HepG2 (cell line): ENCODE results near the gene USF2. TPM values are rescaled to one million over a fixed set of nuclear protein-coding genes. Genes with fewer than 3 reads are reported as not detected.

Source experiments
- CCDC6 ChIP-seq: sonication (generic); formaldehyde crosslinking; IDR thresholded peaks from 2 replicates; pipeline ENCODE4 v1.8.1; 2022; ENCODE audit warnings: mild to moderate bottlenecking, missing genetic modification reagents, moderate library complexity
- KLF13 ChIP-seq: sonication (generic); formaldehyde crosslinking; IDR thresholded peaks from 2 replicates; pipeline ENCODE4 v1.4.0; 2020; ENCODE audit warnings: mild to moderate bottlenecking, missing genetic modification reagents
- MEF2D ChIP-seq: sonication (generic); formaldehyde crosslinking; IDR thresholded peaks from 2 replicates; pipeline ENCODE4 v1.5.1; 2020; ENCODE audit warnings: mild to moderate bottlenecking, missing genetic modification reagents
- MTF1 ChIP-seq: sonication (generic); formaldehyde crosslinking; IDR thresholded peaks from 2 replicates; pipeline ENCODE4 v1.5.0; 2020; ENCODE audit warnings: missing genetic modification reagents
- MTF2 ChIP-seq: sonication (generic); formaldehyde crosslinking; IDR thresholded peaks from 2 replicates; pipeline ENCODE4 v1.5.0; 2020; ENCODE audit warnings: missing genetic modification reagents, borderline replicate concordance
- MXI1 ChIP-seq: IDR thresholded peaks from 3 replicates; pipeline ENCODE4 v1.6.1; 2012; ENCODE audit warnings: low read depth, low read length, inconsistent platforms, borderline replicate concordance
- NBN ChIP-seq: fragments of 450-650 bp; conservative IDR thresholded peaks from 2 replicates; pipeline ENCODE4 v1.6.1; 2017
- U2AF1 ChIP-seq: fragments of 200-400 bp; formaldehyde crosslinking; optimal IDR thresholded peaks from 2 replicates; pipeline ENCODE3; 2017; ENCODE audit warnings: mild to moderate bottlenecking, low read depth, low read length
- polyA plus RNA-seq, 8 experiments: library from polyadenylated mRNA; depleted of rRNA in 3 of 8; stranded (reverse) in 7 of 8; unstranded in 1 of 8; fragments of >200 nt; fragmentation: Illumina TruSeq in 4 of 8; extraction: Trizol in 4 of 8; gene quantifications; 2 replicates each; pipeline versions ENCODE4 v1.2.1 to v1.2.3, GENCODE V29; 2011 to 2016; ENCODE audit warnings: low read depth in 4 of 8, missing spikeins in 1 of 8, mixed read lengths in 1 of 8; ENCODE audit not compliant: insufficient read depth in 1 of 8
- total RNA-seq, 5 experiments: library from RNA; depleted of rRNA; stranded (reverse); fragments of >200 nt; fragmentation: Illumina TruSeq; extraction: Trizol; gene quantifications; 2 replicates each; pipeline ENCODE4 v1.2.3, GENCODE V29; 2016; ENCODE audit warnings: low read depth in 1 of 5
- TF ChIP-seq, protein P1 (sequence below): sonication (generic); formaldehyde crosslinking; IDR thresholded peaks from 2 replicates; pipeline ENCODE4 v1.4.0; 2020; ENCODE audit warnings: missing genetic modification reagents
- TF ChIP-seq, protein P2 (sequence below): sonication (generic); formaldehyde crosslinking; IDR thresholded peaks from 2 replicates; pipeline ENCODE4 v1.5.0; 2020; ENCODE audit warnings: mild to moderate bottlenecking, missing genetic modification reagents, moderate library complexity
- TF ChIP-seq, protein P3 (sequence below): sonication (generic); formaldehyde crosslinking; IDR thresholded peaks from 2 replicates; pipeline ENCODE4 v1.8.0; 2022; ENCODE audit warnings: low read depth, missing genetic modification reagents
- TF ChIP-seq, protein P4 (sequence below): sonication (generic); formaldehyde crosslinking; IDR thresholded peaks from 2 replicates; pipeline ENCODE4 v1.9.0; 2022; ENCODE audit warnings: low read depth, missing genetic modification reagents
- TF ChIP-seq, protein P5 (sequence below): IDR thresholded peaks from 2 replicates; pipeline ENCODE4 v1.6.1; 2016; ENCODE audit warnings: missing compliant biosample characterization, missing genetic modification reagents, borderline replicate concordance
- TF ChIP-seq, protein P6 (sequence below): IDR thresholded peaks from 2 replicates; pipeline ENCODE4 v1.6.1; 2016; ENCODE audit warnings: missing compliant biosample characterization, missing genetic modification reagents, borderline replicate concordance

The USF2 gene
- total and polyA plus RNA-seq, 2 of the 13 experiments (the other 11 are each of a cell fraction or from before 2014, with no cell fraction given) = 54.9 to 106 TPM

DNA sequence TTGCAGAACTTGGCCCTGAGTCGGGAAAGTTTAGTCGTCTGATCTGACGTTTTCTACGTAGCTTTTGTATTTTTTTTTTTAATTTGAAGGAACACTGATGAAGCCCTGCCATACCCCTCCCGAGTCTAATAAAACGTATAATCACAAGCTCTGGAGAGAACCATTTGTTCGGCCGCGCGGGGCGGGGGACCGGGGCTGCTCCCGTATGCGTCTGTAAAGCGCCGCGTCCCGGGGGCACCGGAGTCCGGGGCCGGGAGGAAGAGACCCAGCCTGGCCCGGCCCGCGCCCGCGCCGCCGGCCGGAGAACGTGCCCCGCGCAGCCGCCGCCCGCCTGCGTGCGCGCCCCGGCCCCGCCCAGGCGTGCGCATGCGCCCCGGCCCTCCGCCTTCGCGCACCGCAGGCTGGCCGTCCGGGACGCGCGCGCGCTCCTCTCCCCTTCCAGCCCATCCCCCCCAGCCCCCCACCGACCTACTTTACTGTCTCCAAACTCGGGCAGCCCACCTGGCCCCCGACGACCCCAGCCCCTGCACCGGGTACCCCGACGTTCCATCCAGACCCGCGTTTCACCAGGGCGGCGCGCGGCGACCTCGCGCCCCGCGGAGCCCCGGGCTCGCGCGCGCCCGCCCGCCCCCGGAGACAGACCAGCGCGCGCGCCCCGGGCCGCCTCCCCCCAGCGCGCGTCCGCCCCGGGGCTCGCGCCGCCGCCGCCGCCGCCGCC lies 785 bp upstream of the USF2 start (continued):
- TF ChIP-seq, protein P1, sequence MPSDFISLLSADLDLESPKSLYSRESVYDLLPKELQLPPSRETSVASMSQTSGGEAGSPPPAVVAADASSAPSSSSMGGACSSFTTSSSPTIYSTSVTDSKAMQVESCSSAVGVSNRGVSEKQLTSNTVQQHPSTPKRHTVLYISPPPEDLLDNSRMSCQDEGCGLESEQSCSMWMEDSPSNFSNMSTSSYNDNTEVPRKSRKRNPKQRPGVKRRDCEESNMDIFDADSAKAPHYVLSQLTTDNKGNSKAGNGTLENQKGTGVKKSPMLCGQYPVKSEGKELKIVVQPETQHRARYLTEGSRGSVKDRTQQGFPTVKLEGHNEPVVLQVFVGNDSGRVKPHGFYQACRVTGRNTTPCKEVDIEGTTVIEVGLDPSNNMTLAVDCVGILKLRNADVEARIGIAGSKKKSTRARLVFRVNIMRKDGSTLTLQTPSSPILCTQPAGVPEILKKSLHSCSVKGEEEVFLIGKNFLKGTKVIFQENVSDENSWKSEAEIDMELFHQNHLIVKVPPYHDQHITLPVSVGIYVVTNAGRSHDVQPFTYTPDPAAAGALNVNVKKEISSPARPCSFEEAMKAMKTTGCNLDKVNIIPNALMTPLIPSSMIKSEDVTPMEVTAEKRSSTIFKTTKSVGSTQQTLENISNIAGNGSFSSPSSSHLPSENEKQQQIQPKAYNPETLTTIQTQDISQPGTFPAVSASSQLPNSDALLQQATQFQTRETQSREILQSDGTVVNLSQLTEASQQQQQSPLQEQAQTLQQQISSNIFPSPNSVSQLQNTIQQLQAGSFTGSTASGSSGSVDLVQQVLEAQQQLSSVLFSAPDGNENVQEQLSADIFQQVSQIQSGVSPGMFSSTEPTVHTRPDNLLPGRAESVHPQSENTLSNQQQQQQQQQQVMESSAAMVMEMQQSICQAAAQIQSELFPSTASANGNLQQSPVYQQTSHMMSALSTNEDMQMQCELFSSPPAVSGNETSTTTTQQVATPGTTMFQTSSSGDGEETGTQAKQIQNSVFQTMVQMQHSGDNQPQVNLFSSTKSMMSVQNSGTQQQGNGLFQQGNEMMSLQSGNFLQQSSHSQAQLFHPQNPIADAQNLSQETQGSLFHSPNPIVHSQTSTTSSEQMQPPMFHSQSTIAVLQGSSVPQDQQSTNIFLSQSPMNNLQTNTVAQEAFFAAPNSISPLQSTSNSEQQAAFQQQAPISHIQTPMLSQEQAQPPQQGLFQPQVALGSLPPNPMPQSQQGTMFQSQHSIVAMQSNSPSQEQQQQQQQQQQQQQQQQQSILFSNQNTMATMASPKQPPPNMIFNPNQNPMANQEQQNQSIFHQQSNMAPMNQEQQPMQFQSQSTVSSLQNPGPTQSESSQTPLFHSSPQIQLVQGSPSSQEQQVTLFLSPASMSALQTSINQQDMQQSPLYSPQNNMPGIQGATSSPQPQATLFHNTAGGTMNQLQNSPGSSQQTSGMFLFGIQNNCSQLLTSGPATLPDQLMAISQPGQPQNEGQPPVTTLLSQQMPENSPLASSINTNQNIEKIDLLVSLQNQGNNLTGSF (CRISPR knock-in tag) = peak; percentile 42; the same call in 1 of the 2 replicates
- TF ChIP-seq KLF13 (CRISPR knock-in tag) (no peak), MTF1 (CRISPR knock-in tag) (no peak), NBN (no peak), MTF2 (no peak), U2AF1 (no peak), MXI1 (peak; percentile 7; the same call in 1 of the 3 replicates), CCDC6 (CRISPR knock-in tag) (no peak), MEF2D (CRISPR knock-in tag) (no peak)
- TF ChIP-seq, protein P2, sequence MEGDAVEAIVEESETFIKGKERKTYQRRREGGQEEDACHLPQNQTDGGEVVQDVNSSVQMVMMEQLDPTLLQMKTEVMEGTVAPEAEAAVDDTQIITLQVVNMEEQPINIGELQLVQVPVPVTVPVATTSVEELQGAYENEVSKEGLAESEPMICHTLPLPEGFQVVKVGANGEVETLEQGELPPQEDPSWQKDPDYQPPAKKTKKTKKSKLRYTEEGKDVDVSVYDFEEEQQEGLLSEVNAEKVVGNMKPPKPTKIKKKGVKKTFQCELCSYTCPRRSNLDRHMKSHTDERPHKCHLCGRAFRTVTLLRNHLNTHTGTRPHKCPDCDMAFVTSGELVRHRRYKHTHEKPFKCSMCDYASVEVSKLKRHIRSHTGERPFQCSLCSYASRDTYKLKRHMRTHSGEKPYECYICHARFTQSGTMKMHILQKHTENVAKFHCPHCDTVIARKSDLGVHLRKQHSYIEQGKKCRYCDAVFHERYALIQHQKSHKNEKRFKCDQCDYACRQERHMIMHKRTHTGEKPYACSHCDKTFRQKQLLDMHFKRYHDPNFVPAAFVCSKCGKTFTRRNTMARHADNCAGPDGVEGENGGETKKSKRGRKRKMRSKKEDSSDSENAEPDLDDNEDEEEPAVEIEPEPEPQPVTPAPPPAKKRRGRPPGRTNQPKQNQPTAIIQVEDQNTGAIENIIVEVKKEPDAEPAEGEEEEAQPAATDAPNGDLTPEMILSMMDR = no peak
- TF ChIP-seq, protein P3, sequence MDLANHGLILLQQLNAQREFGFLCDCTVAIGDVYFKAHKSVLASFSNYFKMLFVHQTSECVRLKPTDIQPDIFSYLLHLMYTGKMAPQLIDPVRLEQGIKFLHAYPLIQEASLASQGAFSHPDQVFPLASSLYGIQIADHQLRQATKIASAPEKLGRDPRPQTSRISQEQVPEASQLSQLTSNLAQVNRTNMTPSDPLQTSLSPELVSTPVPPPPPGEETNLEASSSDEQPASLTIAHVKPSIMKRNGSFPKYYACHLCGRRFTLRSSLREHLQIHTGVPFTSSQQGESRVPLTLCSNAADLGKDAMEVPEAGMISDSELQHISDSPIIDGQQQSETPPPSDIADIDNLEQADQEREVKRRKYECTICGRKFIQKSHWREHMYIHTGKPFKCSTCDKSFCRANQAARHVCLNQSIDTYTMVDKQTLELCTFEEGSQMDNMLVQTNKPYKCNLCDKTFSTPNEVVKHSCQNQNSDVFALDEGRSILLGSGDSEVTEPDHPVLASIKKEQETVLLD (CRISPR knock-in tag) = 0 out of 2 replicates have a peak, but pooled peaks have one; percentile 21
- TF ChIP-seq, protein P4, sequence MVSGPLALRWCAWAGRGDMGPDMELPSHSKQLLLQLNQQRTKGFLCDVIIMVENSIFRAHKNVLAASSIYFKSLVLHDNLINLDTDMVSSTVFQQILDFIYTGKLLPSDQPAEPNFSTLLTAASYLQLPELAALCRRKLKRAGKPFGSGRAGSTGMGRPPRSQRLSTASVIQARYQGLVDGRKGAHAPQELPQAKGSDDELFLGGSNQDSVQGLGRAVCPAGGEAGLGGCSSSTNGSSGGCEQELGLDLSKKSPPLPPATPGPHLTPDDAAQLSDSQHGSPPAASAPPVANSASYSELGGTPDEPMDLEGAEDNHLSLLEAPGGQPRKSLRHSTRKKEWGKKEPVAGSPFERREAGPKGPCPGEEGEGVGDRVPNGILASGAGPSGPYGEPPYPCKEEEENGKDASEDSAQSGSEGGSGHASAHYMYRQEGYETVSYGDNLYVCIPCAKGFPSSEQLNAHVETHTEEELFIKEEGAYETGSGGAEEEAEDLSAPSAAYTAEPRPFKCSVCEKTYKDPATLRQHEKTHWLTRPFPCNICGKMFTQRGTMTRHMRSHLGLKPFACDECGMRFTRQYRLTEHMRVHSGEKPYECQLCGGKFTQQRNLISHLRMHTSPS = no peak
- TF ChIP-seq, protein P5, sequence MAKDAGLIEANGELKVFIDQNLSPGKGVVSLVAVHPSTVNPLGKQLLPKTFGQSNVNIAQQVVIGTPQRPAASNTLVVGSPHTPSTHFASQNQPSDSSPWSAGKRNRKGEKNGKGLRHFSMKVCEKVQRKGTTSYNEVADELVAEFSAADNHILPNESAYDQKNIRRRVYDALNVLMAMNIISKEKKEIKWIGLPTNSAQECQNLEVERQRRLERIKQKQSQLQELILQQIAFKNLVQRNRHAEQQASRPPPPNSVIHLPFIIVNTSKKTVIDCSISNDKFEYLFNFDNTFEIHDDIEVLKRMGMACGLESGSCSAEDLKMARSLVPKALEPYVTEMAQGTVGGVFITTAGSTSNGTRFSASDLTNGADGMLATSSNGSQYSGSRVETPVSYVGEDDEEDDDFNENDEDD (CRISPR knock-in tag) = no peak
- TF ChIP-seq, protein P6, sequence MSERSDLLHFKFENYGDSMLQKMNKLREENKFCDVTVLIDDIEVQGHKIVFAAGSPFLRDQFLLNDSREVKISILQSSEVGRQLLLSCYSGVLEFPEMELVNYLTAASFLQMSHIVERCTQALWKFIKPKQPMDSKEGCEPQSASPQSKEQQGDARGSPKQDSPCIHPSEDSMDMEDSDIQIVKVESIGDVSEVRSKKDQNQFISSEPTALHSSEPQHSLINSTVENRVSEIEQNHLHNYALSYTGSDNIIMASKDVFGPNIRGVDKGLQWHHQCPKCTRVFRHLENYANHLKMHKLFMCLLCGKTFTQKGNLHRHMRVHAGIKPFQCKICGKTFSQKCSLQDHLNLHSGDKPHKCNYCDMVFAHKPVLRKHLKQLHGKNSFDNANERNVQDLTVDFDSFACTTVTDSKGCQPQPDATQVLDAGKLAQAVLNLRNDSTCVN = no peak
